Neuronal stem cell (in vitro differentiated cells): ENCODE data around the gene HSPA4.

ENCODE experiments used
- DNase-seq: peaks from one replicate; pipeline ENCODE4 v3.0.0-alpha.2; 2013; ENCODE audit warnings: low spot score
- H2AFZ ChIP-seq: one replicate; pipeline ENCODE4 v1.6.1; 2013; ENCODE audit warnings: mild to moderate bottlenecking, low read length, inconsistent platforms
- H2AK5ac ChIP-seq: 2 replicates; pipeline ENCODE4 v1.6.1; 2013; ENCODE audit warnings: low read depth, mild to moderate bottlenecking, inconsistent platforms, low read length, moderate library complexity, mixed read lengths
- H2BK120ac ChIP-seq: 2 replicates; pipeline ENCODE4 v1.6.1; 2013; ENCODE audit warnings: low read depth, mild to moderate bottlenecking, inconsistent platforms, low read length, moderate library complexity, mixed read lengths
- H2BK12ac ChIP-seq: one replicate; pipeline ENCODE4 v1.6.1; 2013; ENCODE audit warnings: low read length, inconsistent platforms
- H2BK15ac ChIP-seq: 2 replicates; pipeline ENCODE4 v1.6.1; 2013; ENCODE audit warnings: mild to moderate bottlenecking, low read length, inconsistent platforms, mixed read lengths
- H2BK5ac ChIP-seq: one replicate; pipeline ENCODE4 v1.6.1; 2013; ENCODE audit warnings: inconsistent platforms, mild to moderate bottlenecking, low read length, moderate library complexity
- H3K14ac ChIP-seq: one replicate; pipeline ENCODE4 v1.6.1; 2013; ENCODE audit warnings: low read length, inconsistent platforms
- H3K18ac ChIP-seq: 2 replicates; pipeline ENCODE4 v1.6.1; 2013; ENCODE audit warnings: low read length, inconsistent platforms
- H3K23ac ChIP-seq: 2 replicates; pipeline ENCODE4 v1.6.1; 2013; ENCODE audit warnings: low read depth, mild to moderate bottlenecking, mixed read lengths, low read length, inconsistent platforms; ENCODE audit not compliant: poor library complexity
- H3K27ac ChIP-seq: replicated peaks from 3 replicates; pipeline ENCODE4 v1.5.1; 2013; ENCODE audit warnings: low read length, inconsistent platforms
- H3K27me3 ChIP-seq, 3 experiments: 2 replicates each; pipeline ENCODE4 v1.6.1; 2013; ENCODE audit warnings: low read length in 3 of 3, mild to moderate bottlenecking in 2 of 3, inconsistent platforms in 1 of 3, low read depth in 1 of 3, mixed read lengths in 1 of 3, moderate library complexity in 1 of 3; ENCODE audit not compliant: control insufficient read depth in 3 of 3, insufficient read depth in 3 of 3
- H3K36me3 ChIP-seq, 2 donors: replicated peaks in 1 of 2; 2 replicates each; pipeline ENCODE4 v1.6.1; 2013; ENCODE audit warnings: low read length in 2 of 2; ENCODE audit not compliant: control insufficient read depth in 2 of 2, insufficient read depth in 2 of 2
- H3K4ac ChIP-seq: 2 replicates; pipeline ENCODE4 v1.6.1; 2013; ENCODE audit warnings: inconsistent platforms, mild to moderate bottlenecking, low read length, moderate library complexity
- H3K4me1 ChIP-seq, 2 donors: 1 replicate in 1 of 2; 2 replicates in 1 of 2; pipeline ENCODE4 v1.6.1; 2013; ENCODE audit warnings: low read length in 2 of 2, low read depth in 1 of 2; ENCODE audit not compliant: control insufficient read depth in 2 of 2, insufficient read depth in 1 of 2
- H3K4me2 ChIP-seq: one replicate; pipeline ENCODE4 v1.6.1; 2013; ENCODE audit warnings: mild to moderate bottlenecking, low read length, inconsistent platforms; ENCODE audit not compliant: insufficient read depth, poor library complexity, severe bottlenecking
- H3K4me3 ChIP-seq, 2 donors: 2 replicates each; pipeline ENCODE4 v1.5.1; 2013; ENCODE audit warnings: low read length in 2 of 2, mild to moderate bottlenecking in 2 of 2, inconsistent platforms in 1 of 2, moderate library complexity in 1 of 2
- H3K79me1 ChIP-seq: one replicate; pipeline ENCODE4 v1.6.1; 2013; ENCODE audit warnings: low read depth, mild to moderate bottlenecking, inconsistent platforms, low read length, moderate library complexity
- H3K9ac ChIP-seq: one replicate; pipeline ENCODE4 v1.6.1; 2013; ENCODE audit warnings: mild to moderate bottlenecking, low read depth, low read length, inconsistent platforms; ENCODE audit not compliant: poor library complexity
- H3K9me3 ChIP-seq, 2 donors: replicated peaks in 1 of 2; 2 replicates each; pipeline versions ENCODE3 to v1.6.1; 2013; ENCODE audit warnings: low read length in 2 of 2, mild to moderate bottlenecking in 2 of 2, inconsistent platforms in 1 of 2, low read depth in 1 of 2, mixed read lengths in 1 of 2, moderate library complexity in 1 of 2; ENCODE audit not compliant: control insufficient read depth in 2 of 2, insufficient read depth in 1 of 2
- H4K8ac ChIP-seq: one replicate; pipeline ENCODE4 v1.6.1; 2013; ENCODE audit warnings: low read depth, mild to moderate bottlenecking, inconsistent platforms, low read length, moderate library complexity
- H4K91ac ChIP-seq: one replicate; pipeline ENCODE4 v1.6.1; 2013; ENCODE audit warnings: low read length, low read depth, mild to moderate bottlenecking, inconsistent platforms; ENCODE audit not compliant: poor library complexity
- WGBS, 2 donors: extraction: QIAGEN DNeasy Blood & Tissue Kit; methylation state at CpG; one replicate each; pipeline ENCODE4 v1.1.7; 2013; ENCODE audit warnings: missing lambda C conversion rate in 2 of 2, mixed read lengths in 1 of 2; ENCODE audit not compliant: insufficient read length in 2 of 2, insufficient replicate concordance in 1 of 2; ENCODE audit errors: extremely low coverage in 2 of 2; 5-methylcytosine and 5-hydroxymethylcytosine counted together

The HSPA4 gene

GRCh38 chr5:133108481-133108921, 56.7 kb downstream of the HSPA4 start:
- Histone ChIP-seq H4K8ac (no peak overlapping the region), H3K9ac (no peak overlapping the region), H3K23ac (no peak overlapping the region), H3K4ac (no peak overlapping the region), H3K4me1 (peaks cover 0 to 3% of the 10 kb centered on the region in 2 donors), H3K4me3 (no peak overlapping the region), H2BK12ac (no peak overlapping the region), H2AK5ac (no peak overlapping the region), H3K27me3 (peaks cover 0 to 2% (median 0%) of the 10 kb centered on the region in 3 experiments), H2BK120ac (no peak overlapping the region), H4K91ac (no peak overlapping the region), H3K27ac (no peak overlapping the region), H3K36me3 (peaks cover 10 to 31% of the 10 kb centered on the region in 2 donors), H3K79me1 (no peaks in the 10 kb centered on the region), H3K9me3 (peaks cover 2 to 3% of the 10 kb centered on the region in 2 donors), H2BK5ac (no peak overlapping the region), H3K14ac (no peak overlapping the region), H2BK15ac (no peak overlapping the region), H2AFZ (no peak overlapping the region), H3K4me2 (no peak overlapping the region), H3K18ac (no peak overlapping the region)
- DNase-seq: no peak
- WGBS, 2 donors: no CpG with 5 or more reads among the region's 13 CpGs

GRCh38 chr5:133109655-133110483, 58.1 kb downstream of the HSPA4 start:
- Histone ChIP-seq H3K27me3 (peaks cover 0 to 12% (median 0%) of the 10 kb centered on the region in 3 experiments), H3K18ac (no peak overlapping the region), H3K9me3 (peaks cover 2 to 3% of the 10 kb centered on the region in 2 donors), H2BK5ac (no peak overlapping the region), H4K91ac (no peak overlapping the region), H2AFZ (no peak overlapping the region), H3K27ac (no peak overlapping the region), H2BK15ac (no peak overlapping the region), H3K4me2 (no peak overlapping the region), H3K4me3 (no peak overlapping the region), H3K14ac (no peak overlapping the region), H3K4ac (no peak overlapping the region), H3K9ac (no peak overlapping the region), H2BK120ac (no peak overlapping the region), H3K23ac (no peak overlapping the region), H2BK12ac (no peak overlapping the region), H3K4me1 (peaks cover 0 to 5% of the 10 kb centered on the region in 2 donors), H4K8ac (no peak overlapping the region), H3K79me1 (no peaks in the 10 kb centered on the region), H2AK5ac (no peak overlapping the region), H3K36me3 (peaks cover 2 to 17% of the 10 kb centered on the region in 2 donors)
- WGBS, 2 donors: no CpG with 5 or more reads among the region's 6 CpGs
- no peak for DNase-seq

GRCh38 chr5:133110709-133111108, 58.9 kb downstream of the HSPA4 start:
- WGBS, 2 donors: no CpG with 5 or more reads among the region's 6 CpGs
- Histone ChIP-seq H3K4ac (no peak overlapping the region), H2BK12ac (no peak overlapping the region), H3K4me3 (no peak overlapping the region), H3K18ac (no peak overlapping the region), H3K14ac (no peak overlapping the region), H4K8ac (no peak overlapping the region), H3K79me1 (no peaks in the 10 kb centered on the region), H3K36me3 (peaks cover 2 to 9% of the 10 kb centered on the region in 2 donors), H3K23ac (no peak overlapping the region), H4K91ac (no peak overlapping the region), H3K9ac (no peak overlapping the region), H3K27me3 (peaks cover 0 to 12% (median 0%) of the 10 kb centered on the region in 3 experiments), H2BK120ac (no peak overlapping the region), H3K27ac (no peak overlapping the region), H2AFZ (peak overlapping the region; percentile 38), H3K4me2 (no peak overlapping the region), H2AK5ac (no peak overlapping the region), H3K9me3 (peaks cover 2 to 3% of the 10 kb centered on the region in 2 donors), H2BK5ac (no peak overlapping the region), H2BK15ac (no peak overlapping the region), H3K4me1 (peaks cover 0 to 5% of the 10 kb centered on the region in 2 donors)
- no peak for DNase-seq

- Histone ChIP-seq H3K36me3 (peaks cover 2 to 4% of the 10 kb centered on the region in 2 donors), H2BK120ac (no peak overlapping the region), H2AK5ac (no peak overlapping the region), H4K91ac (no peak overlapping the region), H3K18ac (no peak overlapping the region), H3K4me1 (peaks cover 0 to 5% of the 10 kb centered on the region in 2 donors), H2BK12ac (no peak overlapping the region), H3K4ac (no peak overlapping the region), H3K9me3 (peaks cover 2 to 3% of the 10 kb centered on the region in 2 donors), H3K4me3 (no peak overlapping the region), H3K9ac (no peak overlapping the region), H3K4me2 (no peak overlapping the region), H3K23ac (no peak overlapping the region), H3K79me1 (no peaks in the 10 kb centered on the region), H2BK5ac (no peak overlapping the region), H2BK15ac (no peak overlapping the region), H2AFZ (peak overlapping the region; percentile 38), H4K8ac (no peak overlapping the region), H3K14ac (no peak overlapping the region), H3K27ac (no peak overlapping the region), H3K27me3 (peaks cover 0 to 12% (median 0%) of the 10 kb centered on the region in 3 experiments)
- peak; percentile 83 for DNase-seq
- no CpG with 5 or more reads among the region's 9 CpGs for WGBS, 2 donors
These were observed 59.5 kb downstream of the HSPA4 start for GRCh38 chr5:133111299-133111698.
